Erythroblast (primary cell): ENCODE data around the gene RELB.

ENCODE experiments used
- GATA1 ChIP-seq: IDR thresholded peaks from 2 replicates; pipeline ENCODE4 v1.6.1; 2011; ENCODE audit warnings: low read depth, mild to moderate bottlenecking, control low read depth, low read length, moderate library complexity
- POLR2A ChIP-seq: IDR thresholded peaks from 2 replicates; pipeline ENCODE4 v1.6.1; 2011; ENCODE audit warnings: mild to moderate bottlenecking, low read length

DNA sequence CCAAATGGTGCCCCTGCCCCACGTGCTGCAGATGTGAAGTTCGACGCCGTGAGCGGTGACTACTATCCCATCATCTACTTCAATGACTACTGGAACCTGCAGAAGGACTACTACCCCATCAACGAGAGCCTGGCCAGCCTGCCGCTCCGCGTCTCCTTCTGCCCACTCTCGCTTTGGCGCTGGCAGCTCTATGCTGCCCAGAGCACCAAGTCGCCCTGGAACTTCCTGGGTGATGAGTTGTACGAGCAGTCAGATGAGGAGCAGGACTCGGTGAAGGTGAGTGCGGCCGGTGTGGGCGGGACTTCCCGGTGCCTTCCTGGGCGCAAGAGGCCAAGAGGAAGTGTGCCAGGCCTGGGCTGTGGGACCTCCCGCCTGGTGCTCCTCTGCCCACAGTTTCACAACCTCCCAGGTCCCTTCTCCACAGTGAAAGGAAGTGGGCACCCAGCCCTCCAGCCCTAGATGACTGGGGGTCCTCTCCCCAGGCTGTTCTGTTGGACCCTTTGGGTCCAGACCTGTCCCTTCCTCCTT, 14.1 kb upstream of the RELB start:
- TF ChIP-seq POLR2A (no peak), GATA1 (no peak)
